Measurements from ENCODE around the gene FAM163B. TPM values are rescaled to one million over a fixed set of nuclear protein-coding genes. Genes with fewer than 3 reads are reported as not detected.

The FAM163B gene
- polyA plus RNA-seq, 1 of the 3 experiments (the other 2 are of a cell fraction): 0.05 TPM

DNA sequence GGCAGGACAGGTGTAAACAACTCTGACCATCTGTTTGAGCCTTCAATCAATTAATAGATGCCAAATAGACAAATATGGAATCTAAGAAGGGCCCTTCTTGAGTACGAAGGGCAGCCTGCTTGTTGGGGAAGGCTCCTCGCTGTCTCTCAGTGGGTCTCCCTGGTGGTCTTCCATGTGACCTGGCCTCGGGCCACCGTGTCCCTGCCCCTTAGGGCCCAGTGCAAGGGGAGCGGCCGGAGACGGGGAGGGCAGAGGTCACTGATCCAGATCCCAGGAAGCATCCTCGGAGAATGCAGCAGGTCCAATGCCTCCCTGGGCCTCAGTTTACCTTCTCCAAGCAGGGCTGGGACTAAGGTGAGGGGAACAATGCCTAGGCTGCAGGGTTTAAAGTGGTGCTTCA, 29.5 kb upstream of the FAM163B start:
- peaks cover 0 to 71% of the 10 kb centered on the region in 2 experiments; a peak in 2 of 4 replicates for H3K4me1 ChIP-seq (ENCODE audit: control insufficient read depth in 1 of 2, insufficient read depth in 2 of 2, low read depth in 1 of 2, low read length in 1 of 2)
- H3K9me2 ChIP-seq: no peaks in the 10 kb centered on the region
- H2AFZ ChIP-seq (ENCODE audit: low read depth): no peak overlapping the region
- DNase-seq: no peak
- peaks cover 0 to 4% of the 10 kb centered on the region in 2 experiments for H3K36me3 ChIP-seq (replicated peaks in 1 of 2; ENCODE audit: control insufficient read depth in 1 of 2, insufficient read depth in 2 of 2, low read length in 1 of 2)
- ChIA-PET CTCF (interaction anchor here (0.9 to 4.3 kb wide), 3 partner anchors 12 to 108 kb away, joined by 3 to 26 read pairs (median 3); partner anchors contain the start of gene ADAMTSL2), POLR2A (interaction anchor here (0.5 to 16.4 kb wide), 3 partner anchors 30 to 119 kb away, joined by 3 to 261 read pairs (median 150); partner anchors contain the start of genes ADAMTSL2 and FAM163B)
- TF ChIP-seq, protein P1, sequence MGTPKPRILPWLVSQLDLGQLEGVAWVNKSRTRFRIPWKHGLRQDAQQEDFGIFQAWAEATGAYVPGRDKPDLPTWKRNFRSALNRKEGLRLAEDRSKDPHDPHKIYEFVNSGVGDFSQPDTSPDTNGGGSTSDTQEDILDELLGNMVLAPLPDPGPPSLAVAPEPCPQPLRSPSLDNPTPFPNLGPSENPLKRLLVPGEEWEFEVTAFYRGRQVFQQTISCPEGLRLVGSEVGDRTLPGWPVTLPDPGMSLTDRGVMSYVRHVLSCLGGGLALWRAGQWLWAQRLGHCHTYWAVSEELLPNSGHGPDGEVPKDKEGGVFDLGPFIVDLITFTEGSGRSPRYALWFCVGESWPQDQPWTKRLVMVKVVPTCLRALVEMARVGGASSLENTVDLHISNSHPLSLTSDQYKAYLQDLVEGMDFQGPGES (IDR thresholded peaks at IDR 0.05; ENCODE audit: low read depth, low read length): no peak
- TF ChIP-seq TEAD4 (IDR thresholded peaks at IDR 0.05; ENCODE audit: borderline replicate concordance, insufficient read depth): no peak
- TF ChIP-seq FOSL2 (IDR thresholded peaks at IDR 0.05; ENCODE audit: borderline replicate concordance, low read depth): no peak
- TF ChIP-seq CHD2 (IDR thresholded peaks at IDR 0.05; ENCODE audit: low read length, partially characterized antibody): no peak
- TF ChIP-seq POLR2AphosphoS5 (IDR thresholded peaks at IDR 0.05; ENCODE audit: low read depth, low read length): no peak
- no peak for TF ChIP-seq RXRA (IDR thresholded peaks at IDR 0.05; ENCODE audit: borderline replicate concordance, low read depth)
- no peak for TF ChIP-seq TAF1 (IDR thresholded peaks at IDR 0.05; ENCODE audit: borderline replicate concordance, low read depth, low read length)
- TF ChIP-seq, protein P2, sequence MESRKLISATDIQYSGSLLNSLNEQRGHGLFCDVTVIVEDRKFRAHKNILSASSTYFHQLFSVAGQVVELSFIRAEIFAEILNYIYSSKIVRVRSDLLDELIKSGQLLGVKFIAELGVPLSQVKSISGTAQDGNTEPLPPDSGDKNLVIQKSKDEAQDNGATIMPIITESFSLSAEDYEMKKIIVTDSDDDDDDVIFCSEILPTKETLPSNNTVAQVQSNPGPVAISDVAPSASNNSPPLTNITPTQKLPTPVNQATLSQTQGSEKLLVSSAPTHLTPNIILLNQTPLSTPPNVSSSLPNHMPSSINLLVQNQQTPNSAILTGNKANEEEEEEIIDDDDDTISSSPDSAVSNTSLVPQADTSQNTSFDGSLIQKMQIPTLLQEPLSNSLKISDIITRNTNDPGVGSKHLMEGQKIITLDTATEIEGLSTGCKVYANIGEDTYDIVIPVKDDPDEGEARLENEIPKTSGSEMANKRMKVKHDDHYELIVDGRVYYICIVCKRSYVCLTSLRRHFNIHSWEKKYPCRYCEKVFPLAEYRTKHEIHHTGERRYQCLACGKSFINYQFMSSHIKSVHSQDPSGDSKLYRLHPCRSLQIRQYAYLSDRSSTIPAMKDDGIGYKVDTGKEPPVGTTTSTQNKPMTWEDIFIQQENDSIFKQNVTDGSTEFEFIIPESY (IDR thresholded peaks at IDR 0.05; ENCODE audit: borderline replicate concordance, low read depth): no peak
- TF ChIP-seq FOXJ3 (CRISPR knock-in tag; IDR thresholded peaks at IDR 0.05): no peak
- TF ChIP-seq, protein P3, sequence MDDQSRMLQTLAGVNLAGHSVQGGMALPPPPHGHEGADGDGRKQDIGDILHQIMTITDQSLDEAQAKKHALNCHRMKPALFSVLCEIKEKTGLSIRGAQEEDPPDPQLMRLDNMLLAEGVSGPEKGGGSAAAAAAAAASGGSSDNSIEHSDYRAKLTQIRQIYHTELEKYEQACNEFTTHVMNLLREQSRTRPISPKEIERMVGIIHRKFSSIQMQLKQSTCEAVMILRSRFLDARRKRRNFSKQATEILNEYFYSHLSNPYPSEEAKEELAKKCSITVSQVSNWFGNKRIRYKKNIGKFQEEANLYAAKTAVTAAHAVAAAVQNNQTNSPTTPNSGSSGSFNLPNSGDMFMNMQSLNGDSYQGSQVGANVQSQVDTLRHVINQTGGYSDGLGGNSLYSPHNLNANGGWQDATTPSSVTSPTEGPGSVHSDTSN (IDR thresholded peaks at IDR 0.05): no peak
- no peak for TF ChIP-seq TCF12 (IDR thresholded peaks at IDR 0.05)
- no peak for TF ChIP-seq SMC3 (IDR thresholded peaks at IDR 0.05; ENCODE audit: low read depth, low read length)
- WGBS (ENCODE audit: low lambda C conversion rate): 0% methylated on average over 3 of the region's 8 CpGs
- H3K4me3 ChIP-seq (ENCODE audit: low read depth in 2 of 2, low read length in 1 of 2): peak overlapping the region in 1 of 2 experiments; percentile 64; a peak in 2 of 4 replicates
- no peaks in the 10 kb centered on the region for H3F3A ChIP-seq (replicated peaks; ENCODE audit: insufficient read depth)
- no peaks in the 10 kb centered on the region for H4K20me1 ChIP-seq (ENCODE audit: insufficient read depth)
- H3K9me3 ChIP-seq: no peaks in the 10 kb centered on the region
- H3K9ac ChIP-seq: no peak overlapping the region
- H3K27me3 ChIP-seq (ENCODE audit: insufficient read depth): peaks cover 48% of the 10 kb centered on the region
- no peak overlapping the region for H3K4me2 ChIP-seq
- no peaks in the 10 kb centered on the region for H3K79me2 ChIP-seq (ENCODE audit: insufficient read depth)
- peak overlapping the region in 1 of 2 experiments; percentile 100; a peak in 2 of 4 replicates for H3K27ac ChIP-seq (ENCODE audit: low read depth in 2 of 2, low read length in 1 of 2)

All from SK-N-SH (cell line).